HEK293 (cell line): ENCODE data around the gene PTTG2.

Experiments used
- HOXA7 ChIP-seq: sonication (generic); formaldehyde crosslinking; IDR thresholded peaks from 2 replicates; pipeline ENCODE4 v1.8.1; 2022; ENCODE audit warnings: missing genetic modification reagents, borderline replicate concordance
- RBAK ChIP-seq: fragments of 450-650 bp; formaldehyde crosslinking; IDR thresholded peaks from 2 replicates; pipeline ENCODE4 v1.5.1; 2016; ENCODE audit warnings: missing biosample characterization, missing genetic modification characterization
- ZBTB26 ChIP-seq: fragments of 450-650 bp; formaldehyde crosslinking; optimal IDR thresholded peaks from 2 replicates; pipeline ENCODE3; 2016; ENCODE audit warnings: missing biosample characterization, mild to moderate bottlenecking, missing genetic modification characterization
- ZNF221 ChIP-seq: fragments of 450-650 bp; formaldehyde crosslinking; IDR thresholded peaks from 2 replicates; pipeline ENCODE4 v1.5.1; 2017; ENCODE audit warnings: missing biosample characterization, missing genetic modification characterization, borderline replicate concordance
- ZNF510 ChIP-seq: fragments of 450-650 bp; formaldehyde crosslinking; IDR thresholded peaks from 2 replicates; pipeline ENCODE4 v1.5.1; 2018; ENCODE audit warnings: mild to moderate bottlenecking, missing genetic modification characterization, missing biosample characterization; ENCODE audit not compliant: insufficient replicate concordance
- ZNF580 ChIP-seq: fragments of 450-650 bp; formaldehyde crosslinking; IDR thresholded peaks from 2 replicates; pipeline ENCODE4 v1.5.1; 2016; ENCODE audit warnings: missing biosample characterization, missing genetic modification characterization
- ZNF585B ChIP-seq: fragments of 450-650 bp; formaldehyde crosslinking; IDR thresholded peaks from 2 replicates; pipeline ENCODE4 v1.5.1; 2016; ENCODE audit warnings: missing biosample characterization, missing genetic modification characterization
- ZNF623 ChIP-seq: fragments of 450-650 bp; formaldehyde crosslinking; IDR thresholded peaks from 2 replicates; pipeline ENCODE4 v1.5.1; 2016; ENCODE audit warnings: missing biosample characterization, missing genetic modification characterization
- ZNF76 ChIP-seq: fragments of 450-650 bp; formaldehyde crosslinking; IDR thresholded peaks from 2 replicates; pipeline ENCODE4; 2016; ENCODE audit warnings: low read depth, missing biosample characterization, missing genetic modification characterization, borderline replicate concordance
- TF ChIP-seq, protein P1 (sequence below): fragments of 450-650 bp; formaldehyde crosslinking; IDR thresholded peaks from 2 replicates; pipeline ENCODE4 v1.5.1; 2016; ENCODE audit warnings: missing biosample characterization, missing genetic modification characterization
- TF ChIP-seq, protein P2 (sequence below): fragments of 450-650 bp; formaldehyde crosslinking; IDR thresholded peaks from 2 replicates; pipeline ENCODE4 v1.5.1; 2016; ENCODE audit warnings: missing biosample characterization, missing genetic modification characterization, borderline replicate concordance

DNA sequence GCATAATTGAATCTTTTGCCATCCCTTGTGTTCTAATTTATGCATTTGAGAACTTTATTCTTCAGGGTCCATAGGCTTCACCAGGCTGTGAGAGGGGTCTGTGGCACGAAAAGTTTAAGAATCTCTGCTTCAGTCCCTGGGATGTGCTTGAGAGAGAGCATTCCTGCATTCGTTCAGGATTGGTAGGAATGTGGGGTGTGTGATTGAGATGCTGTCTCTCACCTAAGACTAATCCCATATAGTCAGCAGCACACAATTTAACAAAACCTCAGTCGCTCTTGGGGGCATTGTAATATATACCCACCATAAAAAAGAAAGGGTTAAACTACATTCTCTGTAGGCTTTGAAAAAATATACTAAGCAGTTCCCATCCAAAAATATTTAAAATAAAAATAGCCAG, 41.7 kb downstream of the PTTG2 start:
- TF ChIP-seq, protein P1, sequence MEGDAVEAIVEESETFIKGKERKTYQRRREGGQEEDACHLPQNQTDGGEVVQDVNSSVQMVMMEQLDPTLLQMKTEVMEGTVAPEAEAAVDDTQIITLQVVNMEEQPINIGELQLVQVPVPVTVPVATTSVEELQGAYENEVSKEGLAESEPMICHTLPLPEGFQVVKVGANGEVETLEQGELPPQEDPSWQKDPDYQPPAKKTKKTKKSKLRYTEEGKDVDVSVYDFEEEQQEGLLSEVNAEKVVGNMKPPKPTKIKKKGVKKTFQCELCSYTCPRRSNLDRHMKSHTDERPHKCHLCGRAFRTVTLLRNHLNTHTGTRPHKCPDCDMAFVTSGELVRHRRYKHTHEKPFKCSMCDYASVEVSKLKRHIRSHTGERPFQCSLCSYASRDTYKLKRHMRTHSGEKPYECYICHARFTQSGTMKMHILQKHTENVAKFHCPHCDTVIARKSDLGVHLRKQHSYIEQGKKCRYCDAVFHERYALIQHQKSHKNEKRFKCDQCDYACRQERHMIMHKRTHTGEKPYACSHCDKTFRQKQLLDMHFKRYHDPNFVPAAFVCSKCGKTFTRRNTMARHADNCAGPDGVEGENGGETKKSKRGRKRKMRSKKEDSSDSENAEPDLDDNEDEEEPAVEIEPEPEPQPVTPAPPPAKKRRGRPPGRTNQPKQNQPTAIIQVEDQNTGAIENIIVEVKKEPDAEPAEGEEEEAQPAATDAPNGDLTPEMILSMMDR, result no peak
- TF ChIP-seq RBAK, result no peak
- TF ChIP-seq ZBTB26 (tag by site-specific recombination), result no peak
- TF ChIP-seq, protein P2, sequence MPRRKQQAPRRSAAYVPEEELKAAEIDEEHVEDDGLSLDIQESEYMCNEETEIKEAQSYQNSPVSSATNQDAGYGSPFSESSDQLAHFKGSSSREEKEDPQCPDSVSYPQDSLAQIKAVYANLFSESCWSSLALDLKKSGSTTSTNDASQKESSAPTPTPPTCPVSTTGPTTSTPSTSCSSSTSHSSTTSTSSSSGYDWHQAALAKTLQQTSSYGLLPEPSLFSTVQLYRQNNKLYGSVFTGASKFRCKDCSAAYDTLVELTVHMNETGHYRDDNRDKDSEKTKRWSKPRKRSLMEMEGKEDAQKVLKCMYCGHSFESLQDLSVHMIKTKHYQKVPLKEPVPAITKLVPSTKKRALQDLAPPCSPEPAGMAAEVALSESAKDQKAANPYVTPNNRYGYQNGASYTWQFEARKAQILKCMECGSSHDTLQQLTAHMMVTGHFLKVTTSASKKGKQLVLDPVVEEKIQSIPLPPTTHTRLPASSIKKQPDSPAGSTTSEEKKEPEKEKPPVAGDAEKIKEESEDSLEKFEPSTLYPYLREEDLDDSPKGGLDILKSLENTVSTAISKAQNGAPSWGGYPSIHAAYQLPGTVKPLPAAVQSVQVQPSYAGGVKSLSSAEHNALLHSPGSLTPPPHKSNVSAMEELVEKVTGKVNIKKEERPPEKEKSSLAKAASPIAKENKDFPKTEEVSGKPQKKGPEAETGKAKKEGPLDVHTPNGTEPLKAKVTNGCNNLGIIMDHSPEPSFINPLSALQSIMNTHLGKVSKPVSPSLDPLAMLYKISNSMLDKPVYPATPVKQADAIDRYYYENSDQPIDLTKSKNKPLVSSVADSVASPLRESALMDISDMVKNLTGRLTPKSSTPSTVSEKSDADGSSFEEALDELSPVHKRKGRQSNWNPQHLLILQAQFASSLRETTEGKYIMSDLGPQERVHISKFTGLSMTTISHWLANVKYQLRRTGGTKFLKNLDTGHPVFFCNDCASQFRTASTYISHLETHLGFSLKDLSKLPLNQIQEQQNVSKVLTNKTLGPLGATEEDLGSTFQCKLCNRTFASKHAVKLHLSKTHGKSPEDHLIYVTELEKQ, result no peak
- no peak for TF ChIP-seq ZNF580
- no peak for TF ChIP-seq ZNF623 (tag by site-specific recombination)
- no peak for TF ChIP-seq ZNF221 (tag by site-specific recombination)
- TF ChIP-seq HOXA7 (CRISPR knock-in tag), result no peak
- no peak for TF ChIP-seq ZNF585B
- TF ChIP-seq ZNF76, result no peak
- TF ChIP-seq ZNF510 (tag by site-specific recombination), result no peak
